ENCODE data around the gene SH2D3C. TPM values are rescaled to one million over a fixed set of nuclear protein-coding genes. Genes with fewer than 3 reads are reported as not detected.

Gene SH2D3C
- total RNA-seq, 2 donors from 2014 or later = 5.3 to 13.1 TPM

GRCh38 chr9:127806871-127807270 lies 28.4 kb upstream of the SH2D3C start:
- Histone ChIP-seq H3K9me3 (no peaks in the 10 kb centered on the region), H3K27ac (no peak overlapping the region), H3K36me3 (peaks cover 31% of the 10 kb centered on the region), H3K27me3 (replicated peaks; ENCODE audit: insufficient read depth) (no peaks in the 10 kb centered on the region), H3K4me3 (no peak overlapping the region), H3K4me1 (ENCODE audit: control insufficient read depth in 1 of 2, low read depth in 2 of 2) (peaks cover 23 to 39% of the 10 kb centered on the region in 2 donors)
- no peak for DNase-seq (ENCODE audit: low spot score)
- TF ChIP-seq CTCF (IDR thresholded peaks at IDR 0.05) = no peak
- ATAC-seq (ENCODE audit: insufficient number of reproducible peaks, low FRiP score, low read depth) = no peak

GRCh38 chr9:127805620-127806019 lies 27.2 kb upstream of the SH2D3C start:
- H3K36me3 ChIP-seq = peaks cover 31% of the 10 kb centered on the region
- TF ChIP-seq CTCF (IDR thresholded peaks at IDR 0.05) = no peak
- no peak for ATAC-seq (ENCODE audit: insufficient number of reproducible peaks, low FRiP score, low read depth)

GRCh38 chr9:127803507-127804352 lies 25.3 kb upstream of the SH2D3C start:
- peak overlapping the region; percentile 95 for H3K4me3 ChIP-seq
- DNase-seq (ENCODE audit: low spot score) (peak; percentile 59), ATAC-seq (ENCODE audit: insufficient number of reproducible peaks, low FRiP score, low read depth) (peak; percentile 30)
- no peaks in the 10 kb centered on the region for H3K27me3 ChIP-seq (replicated peaks; ENCODE audit: insufficient read depth)
- H3K9me3 ChIP-seq = no peaks in the 10 kb centered on the region
- TF ChIP-seq CTCF (IDR thresholded peaks at IDR 0.05) = no peak
- H3K36me3 ChIP-seq = peaks cover 25% of the 10 kb centered on the region
- peak overlapping the region; percentile 97 to 99 for H3K27ac ChIP-seq
- peaks cover 23 to 37% of the 10 kb centered on the region in 2 donors for H3K4me1 ChIP-seq (ENCODE audit: control insufficient read depth in 1 of 2, low read depth in 2 of 2)

More at GRCh38 chr9:127805620-127806019, 27.2 kb upstream of the SH2D3C start:
- DNase-seq (ENCODE audit: low spot score) = no peak
- Histone ChIP-seq H3K9me3 (no peaks in the 10 kb centered on the region), H3K4me3 (no peak overlapping the region), H3K27ac (no peak overlapping the region), H3K4me1 (ENCODE audit: control insufficient read depth in 1 of 2, low read depth in 2 of 2) (peaks cover 23 to 44% of the 10 kb centered on the region in 2 donors), H3K27me3 (replicated peaks; ENCODE audit: insufficient read depth) (no peaks in the 10 kb centered on the region)

- Histone ChIP-seq H3K9me3 (no peaks in the 10 kb centered on the region), H3K4me3 (peak within 1 kb of the TSS; percentile 95), H3K27me3 (replicated peaks; ENCODE audit: insufficient read depth) (no peaks in the 10 kb centered on the region), H3K36me3 (peaks cover 19% of the 10 kb centered on the region), H3K27ac (peak within 1 kb of the TSS; percentile 97 to 99), H3K4me1 (ENCODE audit: control insufficient read depth in 1 of 2, low read depth in 2 of 2) (peaks cover 23 to 37% of the 10 kb centered on the region in 2 donors)
- ATAC-seq (ENCODE audit: insufficient number of reproducible peaks, low FRiP score, low read depth) = peak; percentile 49
- peak; percentile 83 for DNase-seq (ENCODE audit: low spot score)
- TF ChIP-seq CTCF (IDR thresholded peaks at IDR 0.05) = no peak
These were observed 24.3 kb upstream of the SH2D3C start, which contains the start of gene FPGS for GRCh38 chr9:127802576-127803443. FPGS (plus strand) TSS chr9:127802882; CDS start chr9:127802925, 43 bp downstream.

Data from thoracic aorta (tissue), 2 donors.